Activated T-helper 2 cell treated with anti-CD3 and anti-CD28 coated beads, Interferon-gamma antibody, Interleukin-2, Interleukin-4, amounts not matched to agents 10 μg/mL and 5 μg/mL and 100 μg/mL, durations not matched to agents 14 hours and 24 hours and 36 hours (primary cell): ENCODE results near the gene ABI1. TPM values are rescaled to one million over a fixed set of nuclear protein-coding genes. Genes with fewer than 3 reads are reported as not detected.

Source experiments
- DNase-seq: peaks from one replicate; pipeline ENCODE4 v3.0.0; 2021; ENCODE audit warnings: low spot score
- H3K27ac Mint-ChIP-seq: one replicate; pipeline ENCODE4 v1.8.0; 2021; ENCODE audit warnings: mixed read lengths
- H3K27me3 Mint-ChIP-seq: one replicate; pipeline ENCODE4 v1.8.0; 2021; ENCODE audit warnings: low read depth, mixed read lengths
- H3K36me3 Mint-ChIP-seq: one replicate; pipeline ENCODE4 v1.8.0; 2021; ENCODE audit warnings: low read depth, mixed read lengths
- H3K4me1 Mint-ChIP-seq: one replicate; pipeline ENCODE4 v1.8.0; 2021; ENCODE audit warnings: low read depth, mixed read lengths
- H3K4me3 Mint-ChIP-seq: one replicate; pipeline ENCODE4 v1.8.0; 2021; ENCODE audit warnings: low read depth, mild to moderate bottlenecking, moderate library complexity, mixed read lengths
- H3K9me3 Mint-ChIP-seq: one replicate; pipeline ENCODE4 v1.8.0; 2021; ENCODE audit warnings: mixed read lengths
- intact Hi-C: fragments of 100-400 bp; cut with micrococcal nuclease; formaldehyde crosslinking; loops from one replicate; pipeline ENCODE4 v1.15.1; 2023
- total RNA-seq: library from RNA; stranded (reverse); gene quantifications from 2 replicates; pipeline ENCODE4 v1.2.3, GENCODE V29; 2022

ABI1 gene
- total RNA-seq, 1 donor from 2014 or later = 50.1 TPM

DNA sequence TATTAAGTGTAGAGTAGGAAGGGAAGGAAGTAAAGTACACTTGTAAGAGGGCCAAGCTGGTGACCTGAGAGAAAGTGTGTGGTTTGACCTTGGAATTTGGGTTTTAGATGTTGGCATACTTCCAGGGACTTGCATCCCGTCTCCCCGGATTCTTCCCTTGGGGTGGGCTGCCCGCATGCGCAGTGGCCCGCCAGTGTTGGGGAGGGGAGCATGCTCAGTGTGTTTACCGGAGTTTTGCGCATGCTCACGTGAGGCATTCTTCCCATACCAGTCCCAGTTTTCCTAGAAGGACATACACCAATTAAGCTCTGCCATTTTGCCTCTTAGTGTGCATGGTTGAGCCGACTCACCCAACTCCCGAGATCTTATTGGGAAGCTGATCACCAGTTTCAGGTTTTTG lies 153.8 kb downstream of the ABI1 start:
- intact Hi-C loops = no loop called here
- no peak for DNase-seq
- no peak overlapping the region for H3K4me3 Mint-ChIP-seq
- no peaks in the 10 kb centered on the region for H3K27me3 Mint-ChIP-seq
- H3K27ac Mint-ChIP-seq = no peak overlapping the region
- peaks cover 63% of the 10 kb centered on the region for H3K36me3 Mint-ChIP-seq
- peaks cover 18% of the 10 kb centered on the region for H3K4me1 Mint-ChIP-seq
- no peaks in the 10 kb centered on the region for H3K9me3 Mint-ChIP-seq

DNA sequence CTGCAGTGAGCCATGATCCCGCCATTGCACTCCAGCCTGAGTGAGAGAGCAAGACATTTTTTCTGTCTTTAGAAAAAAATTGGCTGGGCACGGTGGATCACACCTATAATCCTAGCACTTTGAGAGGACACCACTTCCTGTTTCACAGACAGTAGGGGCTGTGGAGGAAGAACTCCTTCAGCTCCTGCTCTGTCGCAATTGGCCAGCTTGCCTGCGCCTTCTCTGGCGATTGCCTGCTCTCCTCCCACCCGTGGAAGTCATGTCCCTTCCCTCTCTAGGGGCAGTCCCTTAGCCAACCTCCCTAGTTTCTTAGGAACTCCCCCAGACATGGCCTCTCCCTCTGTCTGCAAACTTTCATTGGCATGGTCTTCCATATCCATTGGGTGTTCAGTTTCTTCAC lies 154.6 kb downstream of the ABI1 start:
- intact Hi-C loops = no loop called here
- Mint-ChIP-seq H3K9me3 (no peaks in the 10 kb centered on the region), H3K27ac (peak overlapping the region; percentile 44), H3K4me1 (peaks cover 19% of the 10 kb centered on the region), H3K36me3 (peaks cover 69% of the 10 kb centered on the region), H3K4me3 (no peak overlapping the region), H3K27me3 (no peaks in the 10 kb centered on the region)
- no peak for DNase-seq

GRCh38 chr10:26703974-26704373 lies 156.8 kb downstream of the ABI1 start:
- no peak overlapping the region for H3K4me3 Mint-ChIP-seq
- no peak for DNase-seq
- no peaks in the 10 kb centered on the region for H3K9me3 Mint-ChIP-seq
- no peak overlapping the region for H3K27ac Mint-ChIP-seq
- peaks cover 29% of the 10 kb centered on the region for H3K4me1 Mint-ChIP-seq
- H3K36me3 Mint-ChIP-seq = peaks cover 85% of the 10 kb centered on the region
- H3K27me3 Mint-ChIP-seq = no peaks in the 10 kb centered on the region
- intact Hi-C loops = no loop called here

DNA sequence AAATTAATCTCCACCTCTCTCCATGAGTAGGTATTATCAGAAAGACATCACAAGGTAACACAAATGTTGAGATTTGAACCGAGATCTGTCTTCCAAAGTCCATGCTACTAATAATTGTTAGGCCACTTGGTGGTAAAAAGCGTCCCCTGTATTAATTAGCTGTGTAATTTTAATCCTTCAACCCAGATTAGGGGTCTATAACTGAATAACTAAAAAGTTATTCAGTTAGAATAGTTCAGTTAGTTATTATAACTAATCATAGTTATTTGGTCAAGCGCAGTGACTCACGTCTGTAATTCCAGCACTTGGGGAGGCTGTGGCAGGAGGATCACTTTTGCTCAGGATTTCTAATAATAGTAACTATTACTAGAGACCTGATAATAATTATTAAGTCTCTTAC lies 157.7 kb downstream of the ABI1 start:
- Mint-ChIP-seq H3K9me3 (no peaks in the 10 kb centered on the region), H3K4me1 (peaks cover 31% of the 10 kb centered on the region), H3K27me3 (no peaks in the 10 kb centered on the region), H3K27ac (no peak overlapping the region), H3K4me3 (no peak overlapping the region), H3K36me3 (peaks cover 82% of the 10 kb centered on the region)
- intact Hi-C loops = no loop called here
- DNase-seq = no peak

GRCh38 chr10:26700884-26701630 lies 159.7 kb downstream of the ABI1 start:
- H3K27ac Mint-ChIP-seq = no peak overlapping the region
- intact Hi-C loops = no loop called here
- H3K27me3 Mint-ChIP-seq = no peaks in the 10 kb centered on the region
- peaks cover 65% of the 10 kb centered on the region for H3K36me3 Mint-ChIP-seq
- H3K4me1 Mint-ChIP-seq = peaks cover 34% of the 10 kb centered on the region
- H3K4me3 Mint-ChIP-seq = no peak overlapping the region
- no peak for DNase-seq
- no peaks in the 10 kb centered on the region for H3K9me3 Mint-ChIP-seq

GRCh38 chr10:26699631-26700030 lies 161.1 kb downstream of the ABI1 start:
- peak overlapping the region; percentile 99 for H3K4me3 Mint-ChIP-seq
- no peak overlapping the region for H3K27ac Mint-ChIP-seq
- no peaks in the 10 kb centered on the region for H3K9me3 Mint-ChIP-seq
- H3K27me3 Mint-ChIP-seq = no peaks in the 10 kb centered on the region
- H3K36me3 Mint-ChIP-seq = peaks cover 55% of the 10 kb centered on the region
- peaks cover 31% of the 10 kb centered on the region for H3K4me1 Mint-ChIP-seq
- DNase-seq = no peak
- intact Hi-C loops = loop anchor here (5.0 to 10.0 kb wide), 5 partner anchors 38 to 545 kb away; partner anchors contain the start of genes ACBD5 and APBB1IP

DNA sequence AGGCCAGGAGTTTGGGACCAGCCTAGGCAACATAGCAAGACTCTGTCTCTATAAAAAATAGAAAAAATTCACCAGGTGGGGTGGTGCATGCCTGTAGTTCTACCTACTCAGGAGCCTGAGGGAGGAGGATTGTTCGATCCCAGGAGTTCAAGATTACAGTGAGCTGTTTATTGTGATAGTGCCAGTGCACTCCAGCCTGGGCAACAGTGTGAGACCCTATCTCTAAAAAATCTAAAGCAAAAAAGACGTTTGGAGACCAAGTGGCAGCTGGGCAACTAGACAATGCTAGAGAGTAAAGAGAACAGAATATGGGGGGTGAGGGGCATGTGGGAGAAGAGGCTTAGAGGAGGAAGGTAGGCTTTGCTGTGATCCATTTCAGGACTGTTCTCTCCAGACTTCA lies 161.8 kb downstream of the ABI1 start:
- DNase-seq = no peak
- H3K27ac Mint-ChIP-seq = peak overlapping the region; percentile 16

DNA sequence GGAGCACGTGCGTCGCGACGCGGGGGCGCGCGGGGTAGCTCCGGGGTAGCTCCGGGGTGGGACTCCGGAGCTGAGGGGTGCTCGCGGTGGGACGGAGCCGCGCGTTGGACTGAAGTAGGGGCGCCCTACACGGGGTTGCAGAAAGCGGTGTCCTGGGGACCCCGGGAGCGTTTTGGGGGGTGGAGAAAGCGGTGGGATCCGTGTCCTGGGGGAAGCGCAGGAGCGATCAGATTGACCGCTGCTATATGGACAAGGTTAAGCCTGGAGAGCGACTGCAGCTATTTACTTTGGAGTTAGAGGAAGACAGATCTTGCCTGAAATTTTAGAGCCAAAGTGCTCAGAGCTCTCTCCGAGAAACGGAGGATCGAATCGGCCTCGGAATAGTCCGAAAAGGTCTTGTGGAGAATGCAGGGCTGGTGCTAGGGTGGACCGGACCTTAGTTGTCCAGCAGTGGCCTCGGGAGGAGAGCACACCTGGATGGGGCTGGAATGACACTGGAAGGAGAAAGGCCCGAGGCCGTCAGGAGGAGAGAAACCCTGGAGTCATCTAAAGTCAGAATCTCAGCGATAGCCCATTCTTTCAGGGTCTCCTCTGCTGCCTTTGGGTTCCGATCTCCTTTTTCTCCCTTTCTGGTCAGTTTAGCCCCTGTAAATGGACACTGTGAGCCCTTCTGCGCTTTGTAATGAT lies 162.7 kb downstream of the ABI1 start:
- H3K27ac Mint-ChIP-seq = peak overlapping the region; percentile 91
- peak overlapping the region; percentile 99 for H3K4me3 Mint-ChIP-seq
- no peaks in the 10 kb centered on the region for H3K9me3 Mint-ChIP-seq
- intact Hi-C loops = loop anchor here (1.0 to 10.0 kb wide), 7 partner anchors 39 to 547 kb away; partner anchors contain the start of genes ACBD5, APBB1IP and MASTL
- H3K4me1 Mint-ChIP-seq = peaks cover 36% of the 10 kb centered on the region
- no peak for DNase-seq
- H3K36me3 Mint-ChIP-seq = peaks cover 44% of the 10 kb centered on the region
- no peaks in the 10 kb centered on the region for H3K27me3 Mint-ChIP-seq

More for the DNA sequence above, 161.8 kb downstream of the ABI1 start:
- Mint-ChIP-seq H3K4me3 (peak overlapping the region; percentile 99), H3K9me3 (no peaks in the 10 kb centered on the region), H3K4me1 (peaks cover 33% of the 10 kb centered on the region), H3K27me3 (no peaks in the 10 kb centered on the region), H3K36me3 (peaks cover 50% of the 10 kb centered on the region)
- intact Hi-C loops = loop anchor here (5.0 to 10.0 kb wide), 5 partner anchors 38 to 546 kb away; partner anchors contain the start of genes ACBD5 and APBB1IP

GRCh38 chr10:26697163-26697921 lies 163.4 kb downstream of the ABI1 start, which contains the start of gene PDSS1:
TSS of gene PDSS1 (plus strand) at chr10:26697701. CDS start at chr10:26697712, 11 bp downstream.
- Mint-ChIP-seq H3K27ac (peak within 1 kb of the TSS; percentile 92), H3K27me3 (no peaks in the 10 kb centered on the region), H3K9me3 (no peaks in the 10 kb centered on the region), H3K36me3 (peaks cover 38% of the 10 kb centered on the region), H3K4me3 (peak within 1 kb of the TSS; percentile 99), H3K4me1 (peaks cover 30% of the 10 kb centered on the region)
- intact Hi-C loops = loop anchor here (1.0 to 10.0 kb wide), 7 partner anchors 40 to 547 kb away; partner anchors contain the start of genes ACBD5, APBB1IP and MASTL
- DNase-seq = peak; percentile 64

DNA sequence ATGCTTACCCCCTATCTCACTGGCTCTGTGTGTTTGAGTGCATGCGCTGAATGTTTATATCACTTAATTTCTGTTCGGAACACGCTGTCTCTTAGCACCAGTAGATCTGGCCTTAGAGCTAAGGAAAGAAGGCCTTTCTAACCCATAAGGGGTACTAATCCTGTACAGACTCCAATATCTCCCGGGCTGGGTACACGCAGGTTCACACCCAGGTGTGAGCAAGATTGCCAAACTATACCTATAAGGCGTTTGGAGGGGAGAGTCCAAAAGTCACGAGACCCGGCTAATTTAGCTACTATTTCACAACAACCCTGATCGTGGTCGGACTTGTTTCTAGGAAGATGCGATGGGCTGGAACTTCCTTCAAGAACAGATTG lies 164.0 kb downstream of the ABI1 start:
- peaks cover 26% of the 10 kb centered on the region for H3K4me1 Mint-ChIP-seq
- H3K36me3 Mint-ChIP-seq = peaks cover 32% of the 10 kb centered on the region
- no peaks in the 10 kb centered on the region for H3K27me3 Mint-ChIP-seq
- no peak for DNase-seq
- H3K27ac Mint-ChIP-seq = peak overlapping the region; percentile 92
- H3K9me3 Mint-ChIP-seq = no peaks in the 10 kb centered on the region
- intact Hi-C loops = loop anchor here (1.0 to 10.0 kb wide), 7 partner anchors 41 to 548 kb away; partner anchors contain the start of genes ACBD5, APBB1IP and MASTL
- H3K4me3 Mint-ChIP-seq = peak overlapping the region; percentile 99
